ENCODE data around the gene FGF14.

Gene FGF14

GRCh38 chr13:101892296-101892695, 509.6 kb downstream of the FGF14 start:
- TF ChIP-seq ZFX (IDR thresholded peaks at IDR 0.05), result no peak
- H3K27ac ChIP-seq, result no peak overlapping the region

DNA sequence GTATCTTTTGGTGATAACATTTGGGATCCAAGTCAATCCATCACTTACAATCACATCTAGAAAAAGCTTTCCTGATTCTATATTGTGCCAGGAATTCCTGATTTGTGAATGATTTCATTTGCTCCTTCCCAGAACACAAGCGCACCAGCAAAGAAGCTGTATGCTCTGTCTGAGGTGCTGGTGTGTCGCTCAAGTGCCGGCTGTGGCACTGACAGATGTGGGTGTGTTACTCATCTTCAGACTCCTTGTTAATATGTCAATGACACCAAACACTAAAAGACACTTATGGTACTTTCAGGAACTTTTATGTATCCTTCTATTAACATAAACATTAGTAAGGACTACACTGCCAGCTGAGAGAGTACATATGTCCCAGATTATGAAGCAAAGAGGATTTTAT, 520.3 kb downstream of the FGF14 start:
- no peak overlapping the region for H3K27ac ChIP-seq
- TF ChIP-seq, protein P1, sequence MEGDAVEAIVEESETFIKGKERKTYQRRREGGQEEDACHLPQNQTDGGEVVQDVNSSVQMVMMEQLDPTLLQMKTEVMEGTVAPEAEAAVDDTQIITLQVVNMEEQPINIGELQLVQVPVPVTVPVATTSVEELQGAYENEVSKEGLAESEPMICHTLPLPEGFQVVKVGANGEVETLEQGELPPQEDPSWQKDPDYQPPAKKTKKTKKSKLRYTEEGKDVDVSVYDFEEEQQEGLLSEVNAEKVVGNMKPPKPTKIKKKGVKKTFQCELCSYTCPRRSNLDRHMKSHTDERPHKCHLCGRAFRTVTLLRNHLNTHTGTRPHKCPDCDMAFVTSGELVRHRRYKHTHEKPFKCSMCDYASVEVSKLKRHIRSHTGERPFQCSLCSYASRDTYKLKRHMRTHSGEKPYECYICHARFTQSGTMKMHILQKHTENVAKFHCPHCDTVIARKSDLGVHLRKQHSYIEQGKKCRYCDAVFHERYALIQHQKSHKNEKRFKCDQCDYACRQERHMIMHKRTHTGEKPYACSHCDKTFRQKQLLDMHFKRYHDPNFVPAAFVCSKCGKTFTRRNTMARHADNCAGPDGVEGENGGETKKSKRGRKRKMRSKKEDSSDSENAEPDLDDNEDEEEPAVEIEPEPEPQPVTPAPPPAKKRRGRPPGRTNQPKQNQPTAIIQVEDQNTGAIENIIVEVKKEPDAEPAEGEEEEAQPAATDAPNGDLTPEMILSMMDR (conservative IDR thresholded peaks at IDR 0.05), result no peak
- no peak for TF ChIP-seq ZFX (IDR thresholded peaks at IDR 0.05)

GRCh38 chr13:101880581-101880980, 521.3 kb downstream of the FGF14 start:
- TF ChIP-seq, protein P1 (conservative IDR thresholded peaks at IDR 0.05), result no peak
- no peak for TF ChIP-seq ZFX (IDR thresholded peaks at IDR 0.05)
- H3K27ac ChIP-seq, result no peak overlapping the region

- no peak overlapping the region for H3K27ac ChIP-seq
- TF ChIP-seq ZFX (IDR thresholded peaks at IDR 0.05), result no peak
- TF ChIP-seq, protein P1 (conservative IDR thresholded peaks at IDR 0.05), result no peak
Measured at GRCh38 chr13:101876951-101877350, 524.9 kb downstream of the FGF14 start.

GRCh38 chr13:101875717-101876393, 526.0 kb downstream of the FGF14 start:
- H3K27ac ChIP-seq, result no peak overlapping the region
- TF ChIP-seq, protein P1 (conservative IDR thresholded peaks at IDR 0.05), result no peak
- no peak for TF ChIP-seq ZFX (IDR thresholded peaks at IDR 0.05)

DNA sequence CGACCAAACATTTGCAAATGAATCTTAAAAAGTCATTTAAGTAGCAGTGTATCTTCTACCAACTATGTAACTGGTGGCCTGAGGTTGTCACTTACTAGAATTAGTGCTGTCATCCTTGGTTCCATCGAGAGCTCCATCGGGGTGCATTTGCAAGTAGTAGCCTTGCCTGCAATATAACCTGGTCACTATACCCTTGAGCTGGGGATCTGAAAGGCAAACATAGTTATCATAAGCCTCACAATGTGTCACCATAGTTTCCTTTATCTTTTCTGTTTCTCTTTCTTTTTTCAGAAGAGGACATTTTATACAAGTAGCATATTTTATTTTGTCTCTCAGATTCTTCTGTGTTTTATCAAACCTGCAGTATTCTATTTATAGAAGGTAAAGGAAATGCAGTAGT, 526.8 kb downstream of the FGF14 start:
- no peak overlapping the region for H3K27ac ChIP-seq

GRCh38 chr13:101869553-101869952, 532.3 kb downstream of the FGF14 start:
- TF ChIP-seq, protein P1 (conservative IDR thresholded peaks at IDR 0.05), result no peak
- no peak for TF ChIP-seq ZFX (IDR thresholded peaks at IDR 0.05)
- no peak overlapping the region for H3K27ac ChIP-seq

More for the DNA sequence above, 526.8 kb downstream of the FGF14 start:
- TF ChIP-seq, protein P1 (conservative IDR thresholded peaks at IDR 0.05), result no peak
- no peak for TF ChIP-seq ZFX (IDR thresholded peaks at IDR 0.05)

All from C4-2B (cell line).